GM18526 (cell line): ENCODE measurements around the gene NCMAP.

ENCODE experiments used
- POLR2A ChIP-seq: IDR thresholded peaks from 3 replicates; pipeline ENCODE4 v1.6.1; 2011; ENCODE audit not compliant: insufficient read length; ENCODE audit errors: extremely low read depth

The NCMAP gene

GRCh38 chr1:24540051-24540905 is 15.6 kb upstream of the NCMAP start:
- no peak for TF ChIP-seq POLR2A

- no peak for TF ChIP-seq POLR2A
Measured at GRCh38 chr1:24540906-24541710, 14.8 kb upstream of the NCMAP start.

GRCh38 chr1:24541711-24542346 is 14.1 kb upstream of the NCMAP start:
- no peak for TF ChIP-seq POLR2A

DNA sequence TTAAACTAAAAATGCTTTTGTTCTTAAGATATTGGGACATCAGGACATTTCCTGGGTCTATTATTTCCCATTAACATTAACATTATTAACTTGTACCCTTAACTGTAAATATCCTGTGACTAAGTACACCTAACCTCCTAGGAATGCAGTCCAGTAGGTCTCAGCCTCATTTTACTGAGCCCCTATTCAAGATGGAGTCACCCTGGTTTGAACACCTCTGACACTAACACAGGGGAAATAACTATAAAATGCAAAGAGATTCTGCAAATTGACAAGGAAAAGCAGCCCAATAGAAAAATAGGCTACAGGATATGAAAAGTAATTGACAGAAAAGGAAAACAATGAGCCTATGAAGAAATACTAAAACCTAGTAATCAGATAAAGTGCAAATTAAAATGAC is 11.6 kb upstream of the NCMAP start:
- TF ChIP-seq POLR2A: no peak

DNA sequence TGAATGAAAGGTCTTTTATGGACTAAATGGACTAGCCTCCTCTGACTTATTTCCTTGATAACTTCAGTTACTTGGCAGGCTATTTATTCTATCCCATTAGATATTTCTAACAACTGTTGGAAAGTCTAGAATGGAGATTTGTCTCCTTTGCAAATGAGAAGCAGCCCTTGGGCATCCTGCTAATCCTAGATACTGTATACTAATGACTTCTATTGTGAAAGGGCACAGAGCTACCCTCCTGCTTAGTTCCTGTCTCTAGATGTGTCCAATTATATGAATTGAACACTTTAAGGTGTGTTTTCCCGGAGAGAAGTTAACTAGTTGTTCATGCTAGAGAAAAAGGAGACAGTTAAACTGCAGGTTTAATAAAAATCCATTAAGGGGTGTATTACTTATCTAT is 10.2 kb upstream of the NCMAP start:
- TF ChIP-seq POLR2A: no peak

DNA sequence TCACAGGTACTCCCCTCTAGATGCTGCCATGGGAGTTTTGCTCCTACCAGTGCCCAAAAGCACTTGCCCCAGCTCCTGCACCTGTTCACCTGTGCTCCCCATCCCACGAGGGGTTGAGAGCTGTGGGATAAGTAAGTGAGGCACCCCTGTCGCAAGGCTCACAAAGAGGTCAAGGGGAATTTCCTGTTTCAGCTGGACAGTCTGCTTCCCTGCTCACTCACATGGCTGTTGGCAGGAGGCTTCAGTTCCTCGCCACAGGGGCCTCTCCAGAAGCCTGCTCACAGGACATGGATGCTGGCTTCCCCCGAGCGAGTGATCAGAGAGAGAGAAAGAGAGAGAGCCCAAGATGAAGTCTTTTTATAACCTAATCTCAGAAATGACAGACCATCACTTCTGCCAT is 8.7 kb upstream of the NCMAP start:
- no peak for TF ChIP-seq POLR2A

GRCh38 chr1:24548070-24548469 is 7.8 kb upstream of the NCMAP start:
- TF ChIP-seq POLR2A: no peak

DNA sequence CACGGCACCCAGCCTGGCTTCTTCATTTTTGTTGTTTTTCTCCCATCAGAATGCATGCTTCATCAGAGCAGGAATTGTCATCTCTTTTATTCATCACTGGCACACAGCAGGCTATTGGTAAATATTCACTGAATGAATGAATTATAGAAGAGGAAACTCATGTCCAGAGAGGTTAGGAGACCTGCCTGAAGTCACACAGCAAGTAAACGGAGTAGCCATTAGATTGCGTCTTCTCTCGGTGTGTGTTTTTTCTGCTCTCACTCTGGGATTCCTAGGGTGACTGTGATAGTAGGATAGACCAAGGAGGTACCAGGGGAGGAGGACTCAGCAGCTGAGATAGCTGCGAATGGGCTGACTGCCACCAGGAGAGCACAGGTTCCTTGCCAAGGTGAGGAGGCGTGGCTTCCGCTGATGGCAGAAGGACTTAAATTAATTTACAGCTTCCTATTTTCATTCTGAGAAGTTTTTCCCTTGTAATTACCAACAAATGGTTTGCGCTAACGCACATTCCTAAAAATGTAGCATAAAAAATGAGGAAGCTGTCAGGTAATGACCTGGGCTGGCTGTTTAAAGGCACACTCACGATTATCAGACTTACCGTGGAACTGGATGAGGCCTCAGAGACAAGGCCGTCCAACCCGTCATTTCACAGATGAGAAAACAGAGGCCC is 4.5 kb upstream of the NCMAP start:
- no peak for TF ChIP-seq POLR2A

DNA sequence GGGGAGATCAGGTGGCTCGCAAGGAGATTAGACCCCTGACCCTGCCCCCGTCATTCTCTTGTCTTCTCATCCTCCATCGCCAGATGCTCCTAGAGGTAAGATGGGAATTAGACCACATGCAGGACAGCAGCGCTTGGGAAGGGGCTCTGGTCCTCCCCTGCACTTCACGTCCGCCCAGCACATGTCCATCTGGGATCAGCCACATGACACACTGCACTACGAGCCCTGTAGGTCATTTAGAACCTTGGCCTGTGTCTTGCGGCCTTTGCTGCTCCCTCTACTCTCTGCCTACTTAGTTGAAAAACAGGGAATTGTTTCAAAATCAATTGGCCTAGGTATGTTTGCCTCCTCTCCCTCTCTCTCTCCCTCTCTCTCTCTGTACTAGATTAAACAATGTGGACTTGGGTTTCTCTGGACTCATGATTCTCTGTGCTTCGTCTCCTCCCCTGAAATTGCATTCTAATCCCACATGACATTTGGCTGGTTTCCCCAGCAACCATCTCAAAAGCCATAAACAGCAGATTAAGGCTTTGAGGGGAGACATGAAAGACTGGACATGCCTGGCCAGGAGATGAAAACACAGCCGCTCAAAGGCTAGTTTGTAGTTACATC is 3.8 kb upstream of the NCMAP start:
- TF ChIP-seq POLR2A: no peak

DNA sequence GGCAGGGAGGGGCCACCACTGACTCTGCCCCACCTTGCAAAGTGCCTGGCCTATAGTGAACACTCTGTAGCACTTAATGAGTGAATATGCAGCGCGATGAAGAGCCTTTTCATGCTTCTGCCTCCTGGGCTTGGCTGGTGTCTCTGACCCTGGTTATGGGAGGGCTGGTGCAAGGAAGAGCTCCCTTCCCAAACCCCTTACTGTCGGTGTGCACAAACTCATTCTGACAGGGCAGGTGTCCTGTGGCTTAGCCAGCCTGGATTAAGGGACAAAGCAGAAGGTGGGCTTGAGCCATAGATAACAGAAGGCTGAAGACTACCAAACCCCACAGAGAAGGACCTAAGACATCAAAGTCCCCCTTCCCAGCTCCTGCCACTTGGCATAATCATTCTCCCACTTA is 2.0 kb upstream of the NCMAP start:
- no peak for TF ChIP-seq POLR2A

GRCh38 chr1:24554714-24555113 is 1.2 kb upstream of the NCMAP start:
- TF ChIP-seq POLR2A: no peak

DNA sequence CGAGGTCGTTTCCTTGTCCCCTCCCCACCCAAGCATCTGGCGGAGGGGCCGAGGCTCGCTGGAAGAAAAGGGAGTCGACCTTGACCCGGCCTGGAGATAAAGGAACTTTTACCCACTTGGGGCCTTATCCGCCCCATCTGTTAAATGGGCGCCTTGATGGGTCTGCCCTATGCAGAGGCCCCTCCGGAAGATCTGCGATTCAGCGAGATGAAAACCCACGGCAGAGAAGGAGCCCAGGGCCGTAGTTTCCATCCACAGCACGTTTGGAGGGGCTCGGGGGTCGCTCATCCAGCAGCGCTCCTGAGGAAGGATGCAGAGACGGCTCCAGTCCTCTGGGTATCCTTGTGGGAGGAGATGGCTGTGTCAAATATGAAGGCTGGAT is 518 bp downstream of the NCMAP start:
- no peak for TF ChIP-seq POLR2A

- no peak for TF ChIP-seq POLR2A
Measured at GRCh38 chr1:24557220-24557619, 1.3 kb downstream of the NCMAP start.

- TF ChIP-seq POLR2A: no peak
Measured at GRCh38 chr1:24557711-24558131, 1.8 kb downstream of the NCMAP start.

GRCh38 chr1:24558455-24558854 is 2.6 kb downstream of the NCMAP start:
- TF ChIP-seq POLR2A: no peak
